HG03045 (cell line): ENCODE measurements around the gene GALK2.
"Not testable (repeated sequence)": the region's sequence is repeated elsewhere in the genome, so short reads cannot be mapped to it uniquely, and the experiment has no call there.

Experiments used
- ATAC-seq: cut with Tn5 transposase; IDR thresholded peaks from one replicate; pipeline ENCODE4 v1.9.1; 2021; ENCODE audit warnings: mild to moderate bottlenecking, moderate library complexity; ENCODE audit not compliant: unreplicated experiment

GALK2 gene

GRCh38 chr15:49163678-49164077 lies 6.4 kb upstream of the GALK2 start:
- no peak for ATAC-seq

GRCh38 chr15:49164865-49165264 lies 5.2 kb upstream of the GALK2 start:
- no peak for ATAC-seq

- ATAC-seq = no peak
These were observed 2.0 kb upstream of the GALK2 start for GRCh38 chr15:49168016-49168415.

- no peak for ATAC-seq
These were observed 1.7 kb downstream of the GALK2 start for GRCh38 chr15:49171790-49172189.

- ATAC-seq = no peak
These were observed 4.9 kb downstream of the GALK2 start for GRCh38 chr15:49174902-49175301.

DNA sequence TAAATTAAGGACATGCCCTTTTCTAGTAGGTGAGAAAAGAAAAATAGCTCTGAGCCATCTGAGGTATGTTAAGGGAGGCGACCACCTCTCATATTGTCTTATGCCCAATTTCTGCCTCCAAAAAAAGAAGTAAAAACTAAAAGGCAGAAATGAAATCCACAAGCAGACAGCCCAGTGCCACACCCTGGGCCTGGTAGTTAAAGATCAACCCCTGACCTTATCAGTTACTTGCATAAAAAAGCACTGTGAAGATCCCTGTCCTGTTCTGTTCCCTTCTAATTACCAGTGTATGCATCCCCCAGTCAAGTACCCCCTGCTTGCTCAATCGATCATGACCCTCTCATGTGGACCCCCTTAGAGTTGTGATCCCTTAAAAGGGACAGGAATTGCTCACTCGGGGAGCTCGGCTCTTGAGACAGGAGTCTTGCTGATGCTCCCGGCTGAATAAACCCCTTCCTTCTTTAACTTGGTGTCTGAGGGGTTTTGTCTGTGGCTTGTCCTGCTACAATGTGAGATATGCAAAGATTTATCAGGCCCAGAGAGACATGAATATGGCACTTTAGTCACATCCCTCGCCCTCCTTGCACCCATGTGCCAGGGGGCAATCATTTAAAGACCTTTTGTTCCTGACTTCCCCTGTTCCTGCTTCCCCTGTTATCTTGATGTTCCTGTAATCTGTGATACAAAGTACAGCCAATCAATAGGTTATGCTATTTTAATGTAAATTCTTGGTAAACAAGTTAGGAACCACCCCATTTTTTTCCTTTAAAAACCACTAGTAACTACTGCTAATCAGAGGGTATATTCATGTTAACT lies 5.7 kb downstream of the GALK2 start:
- not testable (repeated sequence) for ATAC-seq

GRCh38 chr15:49178497-49178896 lies 8.4 kb downstream of the GALK2 start:
- ATAC-seq = no peak

DNA sequence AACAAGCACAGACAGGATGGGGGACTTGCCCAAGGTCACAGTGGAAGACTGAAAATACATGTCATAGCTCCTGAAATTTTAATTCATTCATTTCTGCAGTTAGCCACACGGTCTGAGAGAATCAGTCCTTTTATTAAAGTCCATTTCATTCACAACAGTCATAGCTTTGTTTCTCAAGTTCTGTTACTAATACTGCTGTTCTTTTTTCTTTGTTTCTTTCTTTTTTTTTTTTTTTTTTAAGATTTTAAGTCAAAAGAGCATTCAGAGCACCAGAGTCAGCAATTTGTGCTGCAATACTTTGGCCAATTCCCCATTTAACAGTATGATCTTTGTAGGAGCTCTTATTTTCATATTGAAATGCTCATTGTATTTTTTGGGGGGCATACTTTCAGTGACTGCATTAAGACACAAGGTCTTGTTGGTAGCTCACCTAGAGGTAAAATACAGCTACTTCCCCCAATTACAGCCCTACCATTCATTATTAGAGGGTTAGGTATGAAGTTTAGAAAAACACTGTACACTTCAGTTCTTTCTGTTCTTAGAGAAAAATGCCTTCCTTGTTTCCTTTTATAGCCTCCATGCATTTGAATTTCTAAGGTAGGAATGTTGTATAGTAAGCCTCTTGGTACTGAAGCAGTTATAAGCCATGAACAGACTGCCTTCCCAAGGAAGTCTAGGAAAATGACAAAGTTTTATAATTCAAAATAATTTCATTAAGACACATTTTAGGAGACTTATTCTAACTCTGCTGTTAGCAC lies 9.6 kb downstream of the GALK2 start:
- no peak for ATAC-seq

DNA sequence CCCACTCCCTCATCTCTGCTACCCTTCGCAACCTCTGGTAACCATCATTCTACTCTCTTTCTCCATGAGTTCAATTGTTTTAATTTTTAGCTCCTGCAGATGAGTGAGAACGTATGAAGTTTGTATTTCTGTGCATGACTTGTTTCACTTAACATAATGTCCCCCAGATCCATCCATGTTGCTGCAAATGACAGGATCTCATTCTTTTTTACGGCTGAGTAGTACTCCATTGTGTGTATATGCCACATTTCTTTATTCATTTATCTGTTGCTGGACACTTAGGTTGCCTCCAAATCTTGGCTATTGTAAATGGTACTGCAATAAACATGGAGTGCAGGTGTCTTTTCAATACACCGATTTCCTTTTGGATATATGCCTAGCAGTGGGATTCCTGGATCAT lies 12.1 kb downstream of the GALK2 start:
- no peak for ATAC-seq

GRCh38 chr15:49183741-49184140 lies 13.7 kb downstream of the GALK2 start:
- ATAC-seq = not testable (repeated sequence)

- peak; percentile 47 for ATAC-seq
These were observed 15.4 kb downstream of the GALK2 start for GRCh38 chr15:49185473-49185872.

DNA sequence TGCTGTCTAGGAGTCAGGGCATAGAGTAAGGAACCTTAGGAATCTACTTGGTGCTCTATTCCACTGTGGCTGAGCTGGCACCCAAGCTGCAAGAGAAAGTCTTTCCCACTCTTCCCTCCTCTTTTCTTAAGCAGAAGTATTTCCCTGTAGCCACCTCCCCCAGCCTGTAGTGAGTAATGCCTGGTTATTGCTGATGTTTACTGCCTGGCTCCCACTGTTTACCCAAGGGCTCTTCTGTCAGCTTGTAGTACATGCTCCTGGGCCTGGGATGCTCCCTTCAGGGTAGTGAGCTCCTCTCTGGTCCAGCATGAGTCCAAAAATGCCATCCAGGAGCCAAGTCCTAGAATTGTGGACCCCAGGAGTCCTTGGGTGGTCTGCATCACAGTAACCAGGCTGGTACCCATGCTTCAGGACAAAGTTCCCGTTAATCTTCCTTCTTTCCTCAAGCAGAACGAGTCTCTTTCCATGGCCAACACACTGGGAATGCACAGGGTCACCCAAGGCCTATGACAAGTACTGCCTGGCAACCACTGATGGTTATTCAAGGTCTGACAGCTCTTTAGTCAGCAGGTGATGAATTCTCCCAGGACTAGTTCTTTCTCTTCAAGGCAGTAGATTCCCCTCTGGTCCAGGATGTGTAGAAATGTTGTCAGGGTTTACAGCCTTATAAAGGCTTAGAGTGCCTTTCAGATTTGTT lies 17.6 kb downstream of the GALK2 start:
- ATAC-seq = no peak

GRCh38 chr15:49188933-49189332 lies 18.9 kb downstream of the GALK2 start:
- ATAC-seq = no peak

GRCh38 chr15:49189631-49190030 lies 19.6 kb downstream of the GALK2 start:
- ATAC-seq = no peak

- no peak for ATAC-seq
These were observed 20.5 kb downstream of the GALK2 start for GRCh38 chr15:49190586-49190985.

DNA sequence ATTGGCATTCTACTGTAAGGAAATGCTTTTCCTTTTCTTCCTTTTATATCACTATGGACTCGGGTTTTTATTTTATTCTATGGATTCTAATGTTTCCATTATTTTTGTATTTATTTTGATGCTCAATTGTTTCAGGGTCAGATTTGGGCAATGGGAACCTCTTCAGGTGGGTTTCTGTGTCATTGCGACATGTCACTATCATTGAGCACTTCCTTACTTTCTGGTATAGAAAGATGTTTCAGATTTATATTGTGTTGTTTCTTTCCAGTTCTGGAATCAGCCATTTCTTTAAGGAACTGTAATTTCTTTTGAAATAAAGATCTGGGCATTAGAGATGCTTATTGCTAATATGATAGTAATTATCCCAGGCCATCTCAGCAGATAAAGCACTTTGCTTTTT lies 21.8 kb downstream of the GALK2 start:
- ATAC-seq = no peak

DNA sequence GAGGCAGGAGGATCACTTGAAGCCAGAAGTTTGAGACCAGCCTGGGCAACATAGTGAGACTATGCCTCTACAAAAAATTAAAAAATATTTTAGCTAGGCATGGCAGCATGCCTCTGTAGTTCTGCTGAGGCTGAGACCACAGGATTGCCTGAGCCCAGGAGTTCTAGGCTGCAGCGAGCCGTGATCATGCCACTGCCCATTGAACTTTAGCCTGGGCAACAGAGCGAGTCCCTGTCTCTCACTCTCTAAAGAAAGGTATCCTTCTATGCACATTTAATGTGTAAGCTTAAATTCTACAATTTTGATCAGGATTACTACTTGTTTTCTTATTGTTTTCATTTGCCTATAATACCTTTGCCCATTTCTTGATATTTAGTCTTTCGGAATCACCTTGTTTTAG lies 26.8 kb downstream of the GALK2 start:
- no peak for ATAC-seq

- no peak for ATAC-seq
These were observed 29.6 kb downstream of the GALK2 start for GRCh38 chr15:49199666-49200065.

DNA sequence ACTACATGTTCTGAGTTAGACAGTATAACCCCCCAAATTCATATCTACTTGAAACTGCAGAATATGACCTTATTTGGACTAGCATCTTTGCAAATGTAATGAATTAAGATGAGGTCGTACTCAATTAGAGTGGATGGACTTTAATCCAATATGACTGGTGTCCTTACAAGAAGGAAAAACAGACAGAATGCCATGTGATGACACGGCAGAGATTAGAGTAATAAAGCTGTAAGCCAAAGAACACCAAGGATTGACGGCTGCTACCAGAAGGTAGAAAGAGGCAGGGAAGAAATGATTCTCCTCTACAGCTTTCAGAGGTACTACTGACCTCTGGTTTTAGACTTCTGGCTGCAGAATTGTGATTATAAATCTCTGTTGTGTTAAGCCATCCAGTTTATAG lies 30.3 kb downstream of the GALK2 start:
- no peak for ATAC-seq

DNA sequence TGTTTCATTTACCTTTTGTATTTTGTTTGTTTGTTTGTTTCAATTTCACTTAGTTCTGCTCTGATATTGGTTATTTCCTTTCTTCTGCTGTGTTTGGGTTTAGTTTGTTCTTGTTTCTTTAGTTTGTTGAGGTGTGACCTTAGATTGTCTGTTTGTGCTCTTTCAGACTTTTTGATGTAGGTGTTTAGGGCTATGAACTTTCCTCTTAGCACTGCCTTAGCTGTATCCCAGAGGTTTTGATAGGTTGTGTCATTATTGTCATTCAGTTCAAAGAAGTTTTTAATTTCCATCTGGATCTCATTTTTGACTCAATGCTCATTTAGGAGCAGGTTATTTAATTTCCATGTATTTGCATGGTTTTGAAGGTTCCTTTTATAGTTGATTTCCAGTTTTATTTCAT lies 38.1 kb downstream of the GALK2 start:
- not testable (repeated sequence) for ATAC-seq

DNA sequence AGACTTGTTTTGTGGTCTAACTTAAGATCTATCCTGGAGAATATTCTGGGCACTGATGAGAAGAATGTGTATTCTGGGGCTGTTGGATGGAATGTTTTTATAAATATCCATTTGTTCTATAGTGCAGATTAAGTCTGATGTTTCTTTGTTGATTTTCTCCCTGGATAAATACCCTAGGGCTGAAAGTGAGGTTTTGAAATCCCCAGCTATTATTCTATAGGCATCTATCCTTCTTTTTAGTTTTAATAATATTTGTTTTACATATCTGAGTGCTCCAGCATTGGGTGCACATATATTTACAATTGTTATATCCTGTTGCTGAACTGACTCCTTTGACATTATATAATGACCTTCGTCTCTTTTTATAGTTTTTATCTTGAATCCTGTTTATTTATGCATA lies 42.9 kb downstream of the GALK2 start:
- no peak for ATAC-seq
